SK-N-MC (cell line): ENCODE results near the gene ZNF700.

Source experiments
- EZH2 ChIP-seq: fragments of 200-600 bp; sonication (generic); IDR thresholded peaks from one replicate; pipeline ENCODE4 v1.6.1; 2017; ENCODE audit warnings: antibody characterized with exemption
- FOXP2 ChIP-seq: optimal IDR thresholded peaks from 2 replicates; pipeline ENCODE3; 2011; ENCODE audit warnings: mild to moderate bottlenecking, moderate library complexity; ENCODE audit not compliant: insufficient read depth; ENCODE audit errors: extremely low read length, control extremely low read depth
- POLR2AphosphoS5 ChIP-seq: IDR thresholded peaks from 2 replicates; pipeline ENCODE4 v1.6.1; 2012; ENCODE audit warnings: mild to moderate bottlenecking, low read depth, low read length, borderline replicate concordance

- TF ChIP-seq POLR2AphosphoS5 (no peak), EZH2 (no peak), FOXP2 (no peak)
Measured at GRCh38 chr19:11881151-11881800, 43.6 kb upstream of the ZNF700 start.
